Ishikawa (cell line): ENCODE measurements around the gene SFMBT1.

Experiments used
- CEBPB ChIP-seq: IDR thresholded peaks from 2 replicates; pipeline ENCODE4 v1.6.1; 2012
- CREB1 ChIP-seq: IDR thresholded peaks from 2 replicates; pipeline ENCODE4 v1.6.1; 2012; ENCODE audit warnings: low read depth
- EGR1 ChIP-seq: IDR thresholded peaks from 2 replicates; pipeline ENCODE4 v1.6.1; 2012
- EP300 ChIP-seq: IDR thresholded peaks from 2 replicates; pipeline ENCODE4 v1.6.1; 2012; ENCODE audit warnings: borderline replicate concordance
- FOXM1 ChIP-seq: IDR thresholded peaks from 2 replicates; pipeline ENCODE4 v1.6.1; 2012; ENCODE audit warnings: low read depth, borderline replicate concordance
- NFIC ChIP-seq: IDR thresholded peaks from 2 replicates; pipeline ENCODE4 v1.6.1; 2012
- RAD21 ChIP-seq: IDR thresholded peaks from 2 replicates; pipeline ENCODE4 v1.6.1; 2012; ENCODE audit warnings: low read depth
- REST ChIP-seq: IDR thresholded peaks from 2 replicates; pipeline ENCODE4 v1.6.1; 2012; ENCODE audit warnings: low read depth, mild to moderate bottlenecking
- TAF1 ChIP-seq: IDR thresholded peaks from 2 replicates; pipeline ENCODE4 v1.6.1; 2012; ENCODE audit warnings: low read depth, mild to moderate bottlenecking
- TCF12 ChIP-seq: IDR thresholded peaks from 2 replicates; pipeline ENCODE4 v1.6.1; 2012; ENCODE audit warnings: low read depth
- TEAD4 ChIP-seq: IDR thresholded peaks from 2 replicates; pipeline ENCODE4 v1.6.1; 2012
- USF1 ChIP-seq: IDR thresholded peaks from 2 replicates; pipeline ENCODE4 v1.6.1; 2012
- YY1 ChIP-seq: IDR thresholded peaks from 2 replicates; pipeline ENCODE4 v1.6.1; 2012; ENCODE audit warnings: low read depth
- ZBTB7A ChIP-seq: IDR thresholded peaks from 2 replicates; pipeline ENCODE4 v1.6.1; 2012; ENCODE audit warnings: low read depth
- TF ChIP-seq, protein P1 (sequence below): IDR thresholded peaks from 2 replicates; pipeline ENCODE4 v1.6.1; 2012

Gene SFMBT1

GRCh38 chr3:53069422-53070068, 23.7 kb upstream of the SFMBT1 start:
- no peak for TF ChIP-seq REST
- no peak for TF ChIP-seq TCF12
- TF ChIP-seq ZBTB7A = no peak
- no peak for TF ChIP-seq USF1
- no peak for TF ChIP-seq NFIC
- no peak for TF ChIP-seq CREB1
- TF ChIP-seq, protein P1, sequence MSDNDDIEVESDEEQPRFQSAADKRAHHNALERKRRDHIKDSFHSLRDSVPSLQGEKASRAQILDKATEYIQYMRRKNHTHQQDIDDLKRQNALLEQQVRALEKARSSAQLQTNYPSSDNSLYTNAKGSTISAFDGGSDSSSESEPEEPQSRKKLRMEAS = no peak
- TF ChIP-seq YY1 = no peak
- no peak for TF ChIP-seq TEAD4
- no peak for TF ChIP-seq FOXM1
- no peak for TF ChIP-seq EGR1
- no peak for TF ChIP-seq CEBPB
- no peak for TF ChIP-seq TAF1
- no peak for TF ChIP-seq RAD21
- no peak for TF ChIP-seq EP300

- TF ChIP-seq REST (no peak), ZBTB7A (no peak), RAD21 (no peak), CREB1 (no peak), TCF12 (no peak), FOXM1 (no peak), EGR1 (no peak), TEAD4 (no peak), CEBPB (no peak), EP300 (no peak)
- TF ChIP-seq, protein P1 = no peak
Measured at GRCh38 chr3:53068176-53068575, 22.3 kb upstream of the SFMBT1 start.

GRCh38 chr3:53067567-53067966, 21.7 kb upstream of the SFMBT1 start:
- TF ChIP-seq CEBPB (no peak), RAD21 (no peak), NFIC (no peak)

DNA sequence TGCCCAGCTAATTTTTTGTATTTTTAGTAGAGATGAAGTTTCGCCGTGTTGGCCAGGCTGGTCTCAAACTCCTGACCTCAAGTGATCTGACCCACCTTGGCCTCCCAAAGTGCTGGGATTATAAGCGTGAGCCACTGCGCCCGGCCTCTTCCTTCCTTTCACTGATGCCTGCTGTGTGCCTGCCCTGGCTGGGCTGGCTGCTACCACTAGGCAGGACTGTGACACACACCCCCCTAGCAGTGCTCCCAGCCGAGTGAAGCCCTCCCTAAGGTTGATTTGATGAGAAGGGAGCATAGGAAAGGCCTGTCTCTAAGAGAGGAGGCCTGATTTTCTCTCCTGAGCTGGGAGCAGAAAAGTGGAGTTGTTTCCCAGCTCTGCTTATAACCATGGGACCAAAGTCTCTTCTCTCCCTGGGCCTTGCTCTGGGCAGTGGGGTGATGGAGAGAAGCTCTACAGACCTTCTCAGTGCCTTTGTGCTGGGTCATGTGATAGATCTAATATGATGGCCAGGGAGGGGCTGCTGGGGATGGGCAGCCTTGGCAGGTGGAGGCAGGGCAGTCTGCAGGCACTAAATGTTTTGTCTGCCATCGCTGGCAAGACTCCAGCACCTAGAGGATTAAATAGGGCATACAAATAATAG, 20.1 kb upstream of the SFMBT1 start:
- TF ChIP-seq REST (no peak), RAD21 (no peak), TEAD4 (no peak), TAF1 (no peak), FOXM1 (no peak), EGR1 (no peak), YY1 (no peak), EP300 (no peak), USF1 (no peak), TCF12 (no peak), CREB1 (no peak), ZBTB7A (no peak), NFIC (no peak), CEBPB (no peak)
- TF ChIP-seq, protein P1 = no peak
